ENCODE results near the gene MUC5AC.

The MUC5AC gene

DNA sequence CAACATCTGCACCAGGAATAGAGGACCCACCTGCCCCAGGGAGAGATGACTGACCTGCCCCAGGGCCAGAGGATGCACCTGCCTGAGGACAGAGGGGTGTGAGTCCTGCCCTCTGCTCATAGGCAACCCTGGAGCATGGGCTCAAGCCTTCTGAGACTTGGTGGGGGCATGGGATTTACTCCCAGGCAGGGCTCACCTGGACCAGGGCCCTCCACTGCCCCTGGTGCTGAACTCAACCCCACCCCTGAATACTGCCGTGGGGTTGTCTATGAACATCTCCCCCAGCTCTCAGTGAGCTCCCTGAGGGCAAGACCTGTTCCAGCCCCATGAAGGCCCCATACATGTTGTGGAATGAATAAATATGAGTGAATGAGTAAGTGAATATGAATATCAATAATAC, 33.8 kb upstream of the MUC5AC start:
- H3K4me3 ChIP-seq (ENCODE audit: low read depth in 1 of 2, low read length in 2 of 2): no peak overlapping the region
- no peaks in the 10 kb centered on the region for H3K9me3 ChIP-seq (ENCODE audit: control insufficient read depth in 1 of 2, low read length in 2 of 2)
- H3K27me3 ChIP-seq (ENCODE audit: control insufficient read depth in 1 of 2, insufficient read depth in 2 of 2, low read length in 2 of 2): peaks cover 0 to 4% of the 10 kb centered on the region in 2 donors
- H3K27ac ChIP-seq (ENCODE audit: low read depth, low read length): no peak overlapping the region
- no peaks in the 10 kb centered on the region for H3K36me3 ChIP-seq (ENCODE audit: control insufficient read depth in 1 of 2, insufficient read depth in 2 of 2, low read length in 2 of 2)
- no peaks in the 10 kb centered on the region for H3K4me1 ChIP-seq (ENCODE audit: control insufficient read depth in 1 of 2, insufficient read depth in 2 of 2, low read length in 2 of 2)
- no peak overlapping the region for H3K9ac ChIP-seq (ENCODE audit: low read depth in 1 of 2, low read length in 2 of 2)

- H3K27me3 ChIP-seq (ENCODE audit: control insufficient read depth in 1 of 2, insufficient read depth in 2 of 2, low read length in 2 of 2): peaks cover 0 to 4% of the 10 kb centered on the region in 2 donors
- H3K9me3 ChIP-seq (ENCODE audit: control insufficient read depth in 1 of 2, low read length in 2 of 2): no peaks in the 10 kb centered on the region
- no peak overlapping the region for H3K9ac ChIP-seq (ENCODE audit: low read depth in 1 of 2, low read length in 2 of 2)
- H3K4me1 ChIP-seq (ENCODE audit: control insufficient read depth in 1 of 2, insufficient read depth in 2 of 2, low read length in 2 of 2): no peaks in the 10 kb centered on the region
- no peak overlapping the region for H3K4me3 ChIP-seq (ENCODE audit: low read depth in 1 of 2, low read length in 2 of 2)
- no peak overlapping the region for H3K27ac ChIP-seq (ENCODE audit: low read depth, low read length)
- H3K36me3 ChIP-seq (ENCODE audit: control insufficient read depth in 1 of 2, insufficient read depth in 2 of 2, low read length in 2 of 2): no peaks in the 10 kb centered on the region
Measured at GRCh38 chr11:1125803-1126202, 31.9 kb upstream of the MUC5AC start.

- no peak overlapping the region for H3K4me3 ChIP-seq (ENCODE audit: low read depth in 1 of 2, low read length in 2 of 2)
- H3K9ac ChIP-seq (ENCODE audit: low read depth in 1 of 2, low read length in 2 of 2): no peak overlapping the region
- H3K36me3 ChIP-seq (ENCODE audit: control insufficient read depth in 1 of 2, insufficient read depth in 2 of 2, low read length in 2 of 2): no peaks in the 10 kb centered on the region
- H3K9me3 ChIP-seq (ENCODE audit: control insufficient read depth in 1 of 2, low read length in 2 of 2): no peaks in the 10 kb centered on the region
- H3K4me1 ChIP-seq (ENCODE audit: control insufficient read depth in 1 of 2, insufficient read depth in 2 of 2, low read length in 2 of 2): no peaks in the 10 kb centered on the region
- H3K27me3 ChIP-seq (ENCODE audit: control insufficient read depth in 1 of 2, insufficient read depth in 2 of 2, low read length in 2 of 2): peaks cover 0 to 4% of the 10 kb centered on the region in 2 donors
- no peak overlapping the region for H3K27ac ChIP-seq (ENCODE audit: low read depth, low read length)
Measured at GRCh38 chr11:1126491-1126926, 31.2 kb upstream of the MUC5AC start.

DNA sequence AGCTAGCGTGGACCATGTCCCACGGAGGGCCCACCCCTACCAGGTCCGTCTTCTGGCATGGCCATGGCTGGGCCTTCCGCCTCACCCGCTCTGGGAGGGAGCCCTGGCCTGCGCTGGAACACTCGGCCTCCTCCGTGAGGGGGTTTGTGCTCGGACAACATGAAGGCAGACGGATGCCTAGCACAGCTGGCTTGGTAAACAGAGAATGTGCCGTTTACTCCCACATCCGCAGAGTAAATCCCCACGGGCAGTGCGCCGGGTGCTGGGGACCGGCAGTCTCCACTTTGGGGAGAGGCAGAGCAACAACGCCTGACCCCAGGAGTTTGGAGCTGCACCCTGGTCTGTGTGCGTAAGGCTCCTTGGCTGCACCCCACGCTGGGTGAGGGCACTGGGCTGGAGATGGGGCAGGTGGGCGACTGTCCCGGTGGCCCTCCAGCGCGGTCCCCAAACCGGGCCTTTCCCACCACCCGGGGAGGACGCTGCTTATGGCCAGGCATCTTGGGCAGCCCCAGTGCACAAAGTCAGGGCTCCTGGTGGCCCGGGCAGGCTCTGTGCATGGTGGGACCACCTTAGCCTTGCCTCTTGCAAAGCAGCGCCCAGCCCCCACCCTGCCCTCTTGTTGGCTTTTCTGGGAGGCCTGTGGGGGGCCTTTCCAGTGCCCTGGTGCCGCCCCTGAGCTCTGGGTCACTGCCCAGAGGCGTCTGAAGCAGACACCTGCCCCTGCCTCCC, 30.7 kb upstream of the MUC5AC start:
- Histone ChIP-seq H3K27me3 (ENCODE audit: control insufficient read depth in 1 of 2, insufficient read depth in 2 of 2, low read length in 2 of 2) (peaks cover 0 to 6% of the 10 kb centered on the region in 2 donors), H3K9me3 (ENCODE audit: control insufficient read depth in 1 of 2, low read length in 2 of 2) (no peaks in the 10 kb centered on the region), H3K9ac (ENCODE audit: low read depth in 1 of 2, low read length in 2 of 2) (no peak overlapping the region), H3K4me1 (ENCODE audit: control insufficient read depth in 1 of 2, insufficient read depth in 2 of 2, low read length in 2 of 2) (no peaks in the 10 kb centered on the region), H3K36me3 (ENCODE audit: control insufficient read depth in 1 of 2, insufficient read depth in 2 of 2, low read length in 2 of 2) (no peaks in the 10 kb centered on the region), H3K27ac (ENCODE audit: low read depth, low read length) (no peak overlapping the region), H3K4me3 (ENCODE audit: low read depth in 1 of 2, low read length in 2 of 2) (no peak overlapping the region)

DNA sequence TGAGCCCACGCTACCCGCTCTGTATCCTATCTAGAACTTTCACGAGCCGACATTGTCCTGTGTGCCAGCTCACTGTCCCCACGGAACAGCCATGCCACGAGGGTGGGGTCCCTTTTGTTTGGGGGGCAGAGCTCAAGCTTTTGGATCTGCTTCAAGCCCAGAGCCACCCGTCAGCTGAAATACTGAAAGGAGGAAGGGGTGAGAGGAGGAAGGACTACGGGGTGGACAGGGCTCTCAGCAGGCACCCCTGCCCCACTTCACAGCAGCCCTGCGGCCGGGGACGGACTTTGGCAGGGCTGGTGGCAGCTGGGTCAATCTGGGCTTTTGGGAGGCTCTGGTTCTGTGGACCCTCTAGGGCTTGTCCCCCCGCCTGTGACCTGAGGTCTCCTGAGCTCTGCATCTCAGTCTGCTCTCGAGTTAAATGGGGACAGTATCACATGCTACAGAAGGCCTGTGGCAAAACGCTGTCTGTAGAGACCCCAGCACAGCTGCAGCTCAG, 30.0 kb upstream of the MUC5AC start:
- no peak overlapping the region for H3K4me3 ChIP-seq (ENCODE audit: low read depth in 1 of 2, low read length in 2 of 2)
- H3K9ac ChIP-seq (ENCODE audit: low read depth in 1 of 2, low read length in 2 of 2): no peak overlapping the region
- peaks cover 0 to 6% of the 10 kb centered on the region in 2 donors for H3K27me3 ChIP-seq (ENCODE audit: control insufficient read depth in 1 of 2, insufficient read depth in 2 of 2, low read length in 2 of 2)
- no peak overlapping the region for H3K27ac ChIP-seq (ENCODE audit: low read depth, low read length)
- no peaks in the 10 kb centered on the region for H3K4me1 ChIP-seq (ENCODE audit: control insufficient read depth in 1 of 2, insufficient read depth in 2 of 2, low read length in 2 of 2)
- H3K36me3 ChIP-seq (ENCODE audit: control insufficient read depth in 1 of 2, insufficient read depth in 2 of 2, low read length in 2 of 2): no peaks in the 10 kb centered on the region
- no peaks in the 10 kb centered on the region for H3K9me3 ChIP-seq (ENCODE audit: control insufficient read depth in 1 of 2, low read length in 2 of 2)

DNA sequence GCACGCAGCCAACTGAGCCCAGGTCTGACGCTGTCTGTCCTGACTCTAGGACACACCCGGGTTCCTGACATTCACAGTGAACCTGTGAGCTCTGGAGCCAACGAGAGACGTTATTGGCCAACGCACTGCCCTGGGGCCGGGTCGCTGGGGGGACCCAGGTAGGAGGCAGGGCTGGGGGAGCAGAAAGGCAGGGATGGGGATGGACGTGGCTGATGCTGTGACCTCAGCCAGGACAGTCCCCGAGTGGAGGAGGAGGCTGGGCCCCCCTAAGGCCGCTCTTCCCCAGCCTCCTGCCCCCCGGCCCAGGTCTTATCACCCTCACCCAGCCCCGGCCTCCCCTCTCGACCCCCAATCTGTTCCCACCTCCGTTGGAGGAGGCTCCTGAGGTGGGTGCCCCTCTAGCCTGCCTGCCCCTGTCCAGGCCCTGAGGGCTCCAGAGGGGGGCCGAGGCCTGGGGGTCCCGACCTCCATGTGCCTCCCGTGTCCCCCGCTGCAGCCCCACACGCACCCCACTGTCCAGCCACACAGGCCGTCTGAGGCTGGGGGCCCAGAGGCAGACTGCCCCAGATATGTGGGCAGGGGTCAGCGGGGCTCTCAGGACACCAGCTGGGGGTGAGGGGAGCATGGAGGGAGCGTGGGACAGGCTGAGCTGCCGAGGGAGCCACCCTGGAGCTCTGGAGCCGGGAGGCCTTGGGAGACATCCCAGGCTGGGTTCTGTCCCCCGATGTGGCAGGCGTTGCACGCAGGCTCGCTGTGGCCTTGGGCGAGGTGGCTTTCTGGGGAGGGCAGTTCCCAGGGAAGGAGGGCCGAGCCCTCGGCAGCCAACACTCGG, 29.2 kb upstream of the MUC5AC start:
- Histone ChIP-seq H3K4me3 (ENCODE audit: low read depth in 1 of 2, low read length in 2 of 2) (no peak overlapping the region), H3K9me3 (ENCODE audit: control insufficient read depth in 1 of 2, low read length in 2 of 2) (peaks cover 2% of the 10 kb centered on the region in 2 donors), H3K9ac (ENCODE audit: low read depth in 1 of 2, low read length in 2 of 2) (no peak overlapping the region), H3K4me1 (ENCODE audit: control insufficient read depth in 1 of 2, insufficient read depth in 2 of 2, low read length in 2 of 2) (no peaks in the 10 kb centered on the region), H3K36me3 (ENCODE audit: control insufficient read depth in 1 of 2, insufficient read depth in 2 of 2, low read length in 2 of 2) (no peaks in the 10 kb centered on the region), H3K27me3 (ENCODE audit: control insufficient read depth in 1 of 2, insufficient read depth in 2 of 2, low read length in 2 of 2) (peaks cover 0 to 6% of the 10 kb centered on the region in 2 donors), H3K27ac (ENCODE audit: low read depth, low read length) (no peak overlapping the region)

DNA sequence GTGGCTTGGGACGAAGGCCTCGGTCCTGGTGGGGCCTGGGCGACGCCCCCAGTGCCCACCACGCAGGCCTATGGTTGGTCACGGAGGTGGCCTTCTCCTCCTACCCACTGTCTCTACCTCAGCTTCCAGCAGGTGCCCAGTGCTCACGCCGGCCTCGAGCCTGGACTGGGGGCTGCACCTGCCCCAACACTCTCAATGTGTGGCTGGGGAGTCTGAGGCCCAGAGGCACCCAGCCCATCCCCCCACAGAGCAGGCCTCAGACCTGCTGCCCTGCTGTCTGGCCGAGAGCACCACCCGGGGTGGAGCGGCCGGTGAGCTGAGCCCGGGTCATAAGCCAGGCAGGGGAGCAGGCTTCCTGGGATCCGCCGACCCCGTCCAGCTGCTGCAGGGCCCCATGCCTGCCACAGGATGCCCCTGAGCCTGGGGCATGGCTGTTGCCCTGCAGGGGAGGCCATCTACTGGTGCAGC, 28.6 kb upstream of the MUC5AC start:
- no peaks in the 10 kb centered on the region for H3K4me1 ChIP-seq (ENCODE audit: control insufficient read depth in 1 of 2, insufficient read depth in 2 of 2, low read length in 2 of 2)
- H3K36me3 ChIP-seq (ENCODE audit: control insufficient read depth in 1 of 2, insufficient read depth in 2 of 2, low read length in 2 of 2): no peaks in the 10 kb centered on the region
- no peak overlapping the region for H3K9ac ChIP-seq (ENCODE audit: low read depth in 1 of 2, low read length in 2 of 2)
- peaks cover 0 to 6% of the 10 kb centered on the region in 2 donors for H3K27me3 ChIP-seq (ENCODE audit: control insufficient read depth in 1 of 2, insufficient read depth in 2 of 2, low read length in 2 of 2)
- H3K4me3 ChIP-seq (ENCODE audit: low read depth in 1 of 2, low read length in 2 of 2): no peak overlapping the region
- H3K27ac ChIP-seq (ENCODE audit: low read depth, low read length): no peak overlapping the region
- H3K9me3 ChIP-seq (ENCODE audit: control insufficient read depth in 1 of 2, low read length in 2 of 2): peaks cover 8% of the 10 kb centered on the region in 2 donors

DNA sequence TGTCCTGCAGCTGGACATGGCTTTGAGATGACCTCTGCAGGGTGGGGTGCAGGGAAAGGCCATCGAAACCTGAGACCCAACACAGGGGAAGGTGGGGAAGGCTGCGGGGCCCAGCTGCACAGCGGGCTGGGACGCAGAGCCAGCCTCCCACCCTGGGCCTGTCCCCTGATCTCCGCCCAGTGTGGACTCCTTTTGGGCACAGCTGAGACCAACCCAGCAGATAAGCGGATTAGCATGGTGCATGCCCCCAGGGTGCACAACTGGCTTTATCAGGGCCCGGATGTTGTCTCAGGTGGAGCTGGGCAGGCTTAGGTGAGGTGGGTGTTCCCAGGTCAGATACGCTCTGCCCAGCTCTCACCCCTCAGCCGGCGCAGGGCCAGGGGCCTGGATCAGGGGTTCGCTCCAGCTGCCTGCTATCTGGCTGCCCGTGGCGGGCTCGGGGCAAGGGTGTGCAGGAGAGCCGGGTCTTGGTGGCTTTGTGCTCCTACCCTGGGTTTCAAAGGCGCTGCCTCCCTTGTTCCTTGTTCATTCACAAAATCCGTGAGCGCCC, 28.1 kb upstream of the MUC5AC start:
- peaks cover 0 to 6% of the 10 kb centered on the region in 2 donors for H3K27me3 ChIP-seq (ENCODE audit: control insufficient read depth in 1 of 2, insufficient read depth in 2 of 2, low read length in 2 of 2)
- H3K4me1 ChIP-seq (ENCODE audit: control insufficient read depth in 1 of 2, insufficient read depth in 2 of 2, low read length in 2 of 2): no peaks in the 10 kb centered on the region
- no peak overlapping the region for H3K9ac ChIP-seq (ENCODE audit: low read depth in 1 of 2, low read length in 2 of 2)
- H3K4me3 ChIP-seq (ENCODE audit: low read depth in 1 of 2, low read length in 2 of 2): no peak overlapping the region
- peaks cover 8 to 13% of the 10 kb centered on the region in 2 donors for H3K9me3 ChIP-seq (ENCODE audit: control insufficient read depth in 1 of 2, low read length in 2 of 2)
- no peaks in the 10 kb centered on the region for H3K36me3 ChIP-seq (ENCODE audit: control insufficient read depth in 1 of 2, insufficient read depth in 2 of 2, low read length in 2 of 2)
- H3K27ac ChIP-seq (ENCODE audit: low read depth, low read length): no peak overlapping the region

DNA sequence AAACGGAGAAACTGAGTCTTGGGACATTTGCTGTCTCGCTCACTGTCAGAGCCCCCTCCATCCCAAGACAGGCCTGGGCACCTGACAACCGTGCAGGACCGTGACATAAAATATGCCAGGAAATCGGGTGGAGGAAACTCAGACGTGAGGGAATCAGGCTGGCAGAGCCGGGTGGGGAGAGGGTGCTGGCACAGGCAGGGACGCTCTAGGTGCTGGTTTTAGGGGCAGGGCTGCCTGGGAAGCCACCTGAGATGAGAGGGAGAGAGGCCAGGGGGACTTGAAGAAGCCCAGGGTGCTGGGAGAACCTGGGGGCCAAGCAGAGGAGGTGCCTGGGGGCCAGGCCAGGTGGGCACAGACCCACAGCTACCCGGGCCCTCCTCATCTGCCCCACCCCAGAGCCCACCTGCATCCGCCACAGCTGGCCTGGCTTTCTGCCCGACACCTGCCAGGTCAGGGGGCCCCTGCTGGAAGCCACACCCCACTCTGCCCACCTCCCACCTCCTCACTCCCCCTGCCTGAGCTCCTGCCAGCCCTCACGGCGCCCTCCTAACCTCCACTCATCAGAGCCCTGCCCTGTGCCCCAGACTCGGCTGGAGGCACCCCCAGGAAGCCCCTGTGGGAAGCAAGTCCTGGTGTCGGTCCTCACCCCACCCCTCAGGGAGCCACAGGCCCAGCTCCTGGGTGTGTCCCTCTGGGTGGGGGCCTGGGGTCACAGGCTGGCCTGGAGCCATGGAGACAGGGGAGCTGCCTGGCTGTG, 27.3 kb upstream of the MUC5AC start:
- Histone ChIP-seq H3K36me3 (ENCODE audit: control insufficient read depth in 1 of 2, insufficient read depth in 2 of 2, low read length in 2 of 2) (no peaks in the 10 kb centered on the region), H3K27me3 (ENCODE audit: control insufficient read depth in 1 of 2, insufficient read depth in 2 of 2, low read length in 2 of 2) (peaks cover 0 to 6% of the 10 kb centered on the region in 2 donors), H3K4me3 (ENCODE audit: low read depth in 1 of 2, low read length in 2 of 2) (no peak overlapping the region), H3K27ac (ENCODE audit: low read depth, low read length) (no peak overlapping the region), H3K9ac (ENCODE audit: low read depth in 1 of 2, low read length in 2 of 2) (no peak overlapping the region), H3K9me3 (ENCODE audit: control insufficient read depth in 1 of 2, low read length in 2 of 2) (peaks cover 12 to 21% of the 10 kb centered on the region in 2 donors), H3K4me1 (ENCODE audit: control insufficient read depth in 1 of 2, insufficient read depth in 2 of 2, low read length in 2 of 2) (no peaks in the 10 kb centered on the region)
